ENCODE results near the gene LRRC8D.
"Not testable (repeated sequence)": the region's sequence is repeated elsewhere in the genome, so short reads cannot be mapped to it uniquely, and the experiment has no call there.

LRRC8D gene

GRCh38 chr1:89820422-89821321, at the start of gene LRRC8D:
Gene LRRC8D, plus strand, starts transcription at chr1:89821032. Its CDS starts 112,037 bp downstream, at chr1:89933069.
- DNase-seq, result peak; percentile 70

- DNase-seq, result no peak
Observed at GRCh38 chr1:89771991-89772560, 48.8 kb upstream of the LRRC8D start.

- not testable (repeated sequence) for DNase-seq
Observed at GRCh38 chr1:89776104-89776503, 44.7 kb upstream of the LRRC8D start.

GRCh38 chr1:89777271-89777670, 43.6 kb upstream of the LRRC8D start:
- not testable (repeated sequence) for DNase-seq

GRCh38 chr1:89779151-89779940, 41.5 kb upstream of the LRRC8D start:
- no peak for DNase-seq

GRCh38 chr1:89780721-89781120, 40.1 kb upstream of the LRRC8D start:
- DNase-seq, result no peak

GRCh38 chr1:89781494-89782126, 39.2 kb upstream of the LRRC8D start:
- DNase-seq, result peak; percentile 64

GRCh38 chr1:89786628-89787214, 34.1 kb upstream of the LRRC8D start:
- DNase-seq, result no peak

GRCh38 chr1:89790592-89790991, 30.2 kb upstream of the LRRC8D start:
- no peak for DNase-seq

GRCh38 chr1:89791064-89791726, 29.6 kb upstream of the LRRC8D start:
- DNase-seq, result no peak

- no peak for DNase-seq
Observed at GRCh38 chr1:89794406-89794805, 26.4 kb upstream of the LRRC8D start.

- not testable (repeated sequence) for DNase-seq
Observed at GRCh38 chr1:89795571-89795970, 25.3 kb upstream of the LRRC8D start.

GRCh38 chr1:89797876-89798275, 23.0 kb upstream of the LRRC8D start:
- not testable (repeated sequence) for DNase-seq

GRCh38 chr1:89799495-89799894, 21.3 kb upstream of the LRRC8D start:
- DNase-seq, result no peak

GRCh38 chr1:89800022-89800655, 20.7 kb upstream of the LRRC8D start:
- DNase-seq, result no peak

- DNase-seq, result no peak
Observed at GRCh38 chr1:89800718-89801117, 20.1 kb upstream of the LRRC8D start.

- DNase-seq, result no peak
Observed at GRCh38 chr1:89802051-89802450, 18.8 kb upstream of the LRRC8D start.

GRCh38 chr1:89802841-89803240, 18.0 kb upstream of the LRRC8D start:
- DNase-seq, result no peak

- peak; percentile 76 for DNase-seq
Observed at GRCh38 chr1:89804642-89805237, 16.1 kb upstream of the LRRC8D start.

- DNase-seq, result no peak
Observed at GRCh38 chr1:89806616-89807015, 14.2 kb upstream of the LRRC8D start.

- DNase-seq, result no peak
Observed at GRCh38 chr1:89807503-89807902, 13.3 kb upstream of the LRRC8D start.

Data from activated T-cell treated with anti-CD3 and anti-CD28 coated beads, Interleukin-2, amount 50 U/mL, for 1 hour (primary cell).